Measurements from ENCODE around the gene VSIR. TPM values are rescaled to one million over a fixed set of nuclear protein-coding genes. Genes with fewer than 3 reads are reported as not detected.

VSIR gene
- total RNA-seq, 1 donor from 2014 or later = 63.0 TPM

- intact Hi-C loops (cut with DNase I) = loop anchor here (5.0 to 10.0 kb wide), 2 partner anchors 235 to 492 kb away; partner anchors contain the start of gene SLC29A3
- DNase-seq (ENCODE audit: low spot score) = no peak
Observed at GRCh38 chr10:71809628-71810027, 36.3 kb upstream of the VSIR start.

GRCh38 chr10:71807557-71808510, 34.5 kb upstream of the VSIR start:
- intact Hi-C loops (cut with DNase I) = no loop called here

GRCh38 chr10:71806704-71807556, 33.6 kb upstream of the VSIR start:
- intact Hi-C loops (cut with DNase I) = no loop called here
- no peak for DNase-seq (ENCODE audit: low spot score)

More at GRCh38 chr10:71807557-71808510, 34.5 kb upstream of the VSIR start:
- no peak for DNase-seq (ENCODE audit: low spot score)

GRCh38 chr10:71805776-71806703, 32.7 kb upstream of the VSIR start:
- intact Hi-C loops (cut with DNase I) = no loop called here
- DNase-seq (ENCODE audit: low spot score) = no peak

- intact Hi-C loops (cut with DNase I) = no loop called here
- DNase-seq (ENCODE audit: low spot score) = no peak
Observed at GRCh38 chr10:71804077-71804476, 30.8 kb upstream of the VSIR start.

GRCh38 chr10:71802715-71803488, 29.6 kb upstream of the VSIR start:
- DNase-seq (ENCODE audit: low spot score) = no peak
- intact Hi-C loops (cut with DNase I) = no loop called here

GRCh38 chr10:71802235-71802634, 28.9 kb upstream of the VSIR start:
- intact Hi-C loops (cut with DNase I) = no loop called here
- no peak for DNase-seq (ENCODE audit: low spot score)

GRCh38 chr10:71801361-71801760, 28.0 kb upstream of the VSIR start:
- intact Hi-C loops (cut with DNase I) = no loop called here
- no peak for DNase-seq (ENCODE audit: low spot score)

GRCh38 chr10:71799608-71800453, 26.5 kb upstream of the VSIR start:
- no peak for DNase-seq (ENCODE audit: low spot score)
- intact Hi-C loops (cut with DNase I) = no loop called here

GRCh38 chr10:71799112-71799511, 25.8 kb upstream of the VSIR start:
- DNase-seq (ENCODE audit: low spot score) = no peak
- intact Hi-C loops (cut with DNase I) = no loop called here

GRCh38 chr10:71798308-71798624, 24.9 kb upstream of the VSIR start:
- intact Hi-C loops (cut with DNase I) = no loop called here
- DNase-seq (ENCODE audit: low spot score) = no peak

- no peak for DNase-seq (ENCODE audit: low spot score)
- intact Hi-C loops (cut with DNase I) = no loop called here
Observed at GRCh38 chr10:71797533-71798307, 24.4 kb upstream of the VSIR start.

GRCh38 chr10:71796749-71797405, 23.6 kb upstream of the VSIR start:
- DNase-seq (ENCODE audit: low spot score) = no peak
- intact Hi-C loops (cut with DNase I) = no loop called here

- intact Hi-C loops (cut with DNase I) = no loop called here
- no peak for DNase-seq (ENCODE audit: low spot score)
Observed at GRCh38 chr10:71795248-71795647, 21.9 kb upstream of the VSIR start.

- DNase-seq (ENCODE audit: low spot score) = no peak
- intact Hi-C loops (cut with DNase I) = no loop called here
Observed at GRCh38 chr10:71790749-71791440, 17.6 kb upstream of the VSIR start.

- DNase-seq (ENCODE audit: low spot score) = no peak
- intact Hi-C loops (cut with DNase I) = no loop called here
Observed at GRCh38 chr10:71789871-71790270, 16.6 kb upstream of the VSIR start.
